ENCODE data around the gene SRSF11.

Gene SRSF11

DNA sequence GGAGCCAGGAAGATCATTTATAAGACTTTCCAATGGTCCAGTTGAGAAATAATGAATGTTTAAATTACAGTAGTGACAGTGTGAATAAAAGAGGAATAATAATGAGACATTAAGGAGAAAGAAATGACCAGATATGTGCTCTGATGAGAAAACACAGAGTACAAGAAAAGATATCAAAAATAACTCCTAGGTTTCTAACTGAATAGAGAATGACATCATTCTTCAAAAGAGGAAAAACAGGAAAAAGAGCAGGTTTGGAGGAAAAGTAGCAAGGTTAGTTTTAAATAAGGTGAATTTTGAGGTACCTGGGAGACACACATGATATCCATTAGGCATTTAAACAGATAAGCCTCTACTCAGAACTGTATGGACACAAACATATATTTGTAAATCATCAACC, 78.3 kb downstream of the SRSF11 start:
- ChIA-PET POLR2A (no interaction called here), CTCF (no interaction called here)
- TF ChIP-seq, protein P1, sequence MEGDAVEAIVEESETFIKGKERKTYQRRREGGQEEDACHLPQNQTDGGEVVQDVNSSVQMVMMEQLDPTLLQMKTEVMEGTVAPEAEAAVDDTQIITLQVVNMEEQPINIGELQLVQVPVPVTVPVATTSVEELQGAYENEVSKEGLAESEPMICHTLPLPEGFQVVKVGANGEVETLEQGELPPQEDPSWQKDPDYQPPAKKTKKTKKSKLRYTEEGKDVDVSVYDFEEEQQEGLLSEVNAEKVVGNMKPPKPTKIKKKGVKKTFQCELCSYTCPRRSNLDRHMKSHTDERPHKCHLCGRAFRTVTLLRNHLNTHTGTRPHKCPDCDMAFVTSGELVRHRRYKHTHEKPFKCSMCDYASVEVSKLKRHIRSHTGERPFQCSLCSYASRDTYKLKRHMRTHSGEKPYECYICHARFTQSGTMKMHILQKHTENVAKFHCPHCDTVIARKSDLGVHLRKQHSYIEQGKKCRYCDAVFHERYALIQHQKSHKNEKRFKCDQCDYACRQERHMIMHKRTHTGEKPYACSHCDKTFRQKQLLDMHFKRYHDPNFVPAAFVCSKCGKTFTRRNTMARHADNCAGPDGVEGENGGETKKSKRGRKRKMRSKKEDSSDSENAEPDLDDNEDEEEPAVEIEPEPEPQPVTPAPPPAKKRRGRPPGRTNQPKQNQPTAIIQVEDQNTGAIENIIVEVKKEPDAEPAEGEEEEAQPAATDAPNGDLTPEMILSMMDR (IDR thresholded peaks at IDR 0.05; ENCODE audit: insufficient read depth, low read length, missing control alignments), result no peak
- H3K4me3 ChIP-seq (ENCODE audit: low read depth, low read length), result no peak overlapping the region
- no peak for DNase-seq (ENCODE audit: low read depth, low spot score)
